Measurements from ENCODE around the gene KCNN3. TPM values are rescaled to one million over a fixed set of nuclear protein-coding genes. Genes with fewer than 3 reads are reported as not detected.

Gene KCNN3
- total and polyA plus RNA-seq, 5 donors = 1.2 to 3.8 (median 3.3) TPM

GRCh38 chr1:154813846-154814505, 56.1 kb downstream of the KCNN3 start:
- no peaks in the 10 kb centered on the region for H3K4me1 ChIP-seq (ENCODE audit: control insufficient read depth, insufficient read depth, low read length)
- H3K9me3 ChIP-seq (ENCODE audit: control insufficient read depth, low read length) = no peaks in the 10 kb centered on the region
- intact Hi-C loops (cut with DNase I) = no loop called here
- 87% methylated on average over 8 of the region's 8 CpGs for WGBS
- ATAC-seq = no peak
- H3K27ac ChIP-seq (ENCODE audit: low read length) = no peak overlapping the region
- H3K27me3 ChIP-seq (ENCODE audit: control insufficient read depth, insufficient read depth) = no peaks in the 10 kb centered on the region
- no peak overlapping the region for H3K4me3 ChIP-seq (ENCODE audit: low read length)
- no peak for DNase-seq

GRCh38 chr1:154813300-154813816, 56.7 kb downstream of the KCNN3 start:
- peak; percentile 59 to 87 for ATAC-seq

DNA sequence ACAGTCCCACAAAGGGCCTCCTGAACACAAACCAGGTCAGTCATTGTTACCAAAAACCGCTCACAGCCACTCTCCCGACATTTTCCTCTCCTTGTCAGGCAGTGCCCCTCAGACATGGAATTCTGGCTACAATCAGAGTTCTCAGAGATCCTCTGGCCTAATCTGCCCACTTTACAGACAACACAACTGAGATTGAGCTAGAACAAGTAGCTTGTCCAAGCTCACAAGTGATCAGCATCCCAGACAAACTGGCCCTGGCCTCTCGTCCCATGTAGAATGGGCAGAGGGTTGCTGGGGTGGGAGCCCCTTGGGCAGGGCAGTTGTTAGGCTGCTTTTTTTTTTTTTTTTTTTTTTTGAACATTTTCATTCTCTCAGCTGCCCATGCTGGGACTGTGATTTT, 57.2 kb downstream of the KCNN3 start:
- H3K4me3 ChIP-seq (ENCODE audit: low read length) = no peak overlapping the region
- WGBS = 80% methylated on average over 3 of the region's 3 CpGs
- ATAC-seq (no peak), DNase-seq (no peak)
- H3K27ac ChIP-seq (ENCODE audit: low read length) = no peak overlapping the region
- intact Hi-C loops (cut with DNase I) = no loop called here
- no peaks in the 10 kb centered on the region for H3K27me3 ChIP-seq (ENCODE audit: control insufficient read depth, insufficient read depth)
- no peaks in the 10 kb centered on the region for H3K4me1 ChIP-seq (ENCODE audit: control insufficient read depth, insufficient read depth, low read length)
- no peaks in the 10 kb centered on the region for H3K9me3 ChIP-seq (ENCODE audit: control insufficient read depth, low read length)

More at GRCh38 chr1:154813300-154813816, 56.7 kb downstream of the KCNN3 start:
- H3K4me3 ChIP-seq (ENCODE audit: low read length) = no peak overlapping the region
- no peaks in the 10 kb centered on the region for H3K4me1 ChIP-seq (ENCODE audit: control insufficient read depth, insufficient read depth, low read length)
- H3K27ac ChIP-seq (ENCODE audit: low read length) = no peak overlapping the region
- 48% methylated on average over 18 of the region's 18 CpGs for WGBS
- H3K9me3 ChIP-seq (ENCODE audit: control insufficient read depth, low read length) = no peaks in the 10 kb centered on the region
- intact Hi-C loops (cut with DNase I) = no loop called here
- peak; percentile 67 to 81 (median 80) for DNase-seq
- no peaks in the 10 kb centered on the region for H3K27me3 ChIP-seq (ENCODE audit: control insufficient read depth, insufficient read depth)

DNA sequence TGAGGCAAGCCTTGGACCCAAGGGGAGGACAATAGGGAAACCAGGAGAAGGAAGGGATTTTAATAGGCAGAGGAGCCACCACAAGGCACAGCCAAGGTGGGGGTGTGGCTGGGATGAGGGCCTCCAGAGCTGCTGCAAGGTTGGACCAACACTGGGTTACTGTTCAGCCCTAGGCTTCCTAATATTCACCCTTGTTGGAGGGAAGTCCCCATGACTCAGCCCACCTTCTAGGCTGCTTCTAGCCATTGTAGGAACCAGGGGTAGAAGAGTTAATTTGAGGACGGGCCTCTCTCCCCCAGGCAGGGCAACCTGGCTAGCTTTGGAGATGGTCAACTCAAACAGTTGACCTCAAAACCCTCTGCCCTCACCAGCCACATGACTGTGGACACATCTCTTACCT, 59.5 kb downstream of the KCNN3 start:
- ATAC-seq (no peak), DNase-seq (no peak)
- Histone ChIP-seq H3K9me3 (ENCODE audit: control insufficient read depth, low read length) (no peaks in the 10 kb centered on the region), H3K27ac (ENCODE audit: low read length) (peak overlapping the region; percentile 63), H3K4me1 (ENCODE audit: control insufficient read depth, insufficient read depth, low read length) (peaks cover 6% of the 10 kb centered on the region), H3K4me3 (ENCODE audit: low read length) (no peak overlapping the region), H3K27me3 (ENCODE audit: control insufficient read depth, insufficient read depth) (no peaks in the 10 kb centered on the region)
- WGBS = 95% methylated on average over 1 of the region's 1 CpG
- intact Hi-C loops (cut with DNase I) = no loop called here

- Histone ChIP-seq H3K9me3 (ENCODE audit: control insufficient read depth, low read length) (no peaks in the 10 kb centered on the region), H3K27ac (ENCODE audit: low read length) (peak overlapping the region; percentile 63), H3K27me3 (ENCODE audit: control insufficient read depth, insufficient read depth) (no peaks in the 10 kb centered on the region), H3K4me1 (ENCODE audit: control insufficient read depth, insufficient read depth, low read length) (peaks cover 6% of the 10 kb centered on the region), H3K4me3 (ENCODE audit: low read length) (no peak overlapping the region)
- intact Hi-C loops (cut with DNase I) = no loop called here
- ATAC-seq = peak; percentile 66 to 78
- 62% methylated on average over 7 of the region's 7 CpGs for WGBS
- DNase-seq = peak; percentile 59 to 68 (median 67)
Observed at GRCh38 chr1:154809436-154810413, 60.4 kb downstream of the KCNN3 start.

- peak overlapping the region; percentile 22 for H3K27ac ChIP-seq (ENCODE audit: low read length)
- WGBS = 60% methylated on average over 17 of the region's 17 CpGs
- H3K4me1 ChIP-seq (ENCODE audit: control insufficient read depth, insufficient read depth, low read length) = peaks cover 6% of the 10 kb centered on the region
- no peaks in the 10 kb centered on the region for H3K9me3 ChIP-seq (ENCODE audit: control insufficient read depth, low read length)
- H3K4me3 ChIP-seq (ENCODE audit: low read length) = no peak overlapping the region
- no peaks in the 10 kb centered on the region for H3K27me3 ChIP-seq (ENCODE audit: control insufficient read depth, insufficient read depth)
- intact Hi-C loops (cut with DNase I) = no loop called here
- DNase-seq (no peak), ATAC-seq (peak in 1 of 2 donors; percentile 33)
Observed at GRCh38 chr1:154808909-154809262, 61.2 kb downstream of the KCNN3 start.

DNA sequence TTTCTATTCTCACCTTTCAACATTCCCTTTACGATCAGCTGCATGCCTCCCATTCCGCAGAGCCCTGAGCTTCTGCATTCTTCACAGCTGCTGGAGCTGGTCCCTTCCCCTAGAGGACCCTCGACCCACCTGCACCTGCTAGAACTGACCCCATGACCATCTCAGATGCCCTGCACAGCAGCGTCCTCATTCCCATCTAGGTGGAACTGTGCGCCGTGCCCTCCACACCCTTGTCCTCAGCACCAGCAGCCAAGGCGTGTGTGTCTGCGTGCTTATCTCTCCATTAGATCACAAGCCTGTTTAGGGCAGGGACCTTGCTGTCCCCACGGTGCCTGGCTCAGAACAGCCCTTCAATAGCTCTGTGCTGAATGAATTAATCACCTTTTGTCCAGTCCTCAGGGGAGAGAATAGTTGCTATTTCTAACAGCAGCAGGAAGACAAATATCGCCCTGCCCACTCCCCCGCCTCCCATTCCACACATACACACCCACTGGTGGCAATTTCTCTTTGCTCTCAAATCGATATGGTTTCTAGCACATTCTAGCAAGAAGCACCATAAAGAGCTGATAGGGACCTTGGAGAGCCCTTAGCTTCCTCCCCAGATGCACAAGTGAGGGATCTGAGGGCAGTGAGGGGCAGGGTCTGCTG, 61.7 kb downstream of the KCNN3 start:
- Histone ChIP-seq H3K4me1 (ENCODE audit: control insufficient read depth, insufficient read depth, low read length) (peaks cover 6% of the 10 kb centered on the region), H3K9me3 (ENCODE audit: control insufficient read depth, low read length) (no peaks in the 10 kb centered on the region), H3K4me3 (ENCODE audit: low read length) (no peak overlapping the region), H3K27me3 (ENCODE audit: control insufficient read depth, insufficient read depth) (no peaks in the 10 kb centered on the region), H3K27ac (ENCODE audit: low read length) (no peak overlapping the region)
- 64% methylated on average over 12 of the region's 12 CpGs for whole genome bisulfite sequencing
- intact Hi-C loops (cut with DNase I) = no loop called here
- no peak for DNase-seq
- ATAC-seq = peak; percentile 30 to 55

- peaks cover 6% of the 10 kb centered on the region for H3K4me1 ChIP-seq (ENCODE audit: control insufficient read depth, insufficient read depth, low read length)
- no peaks in the 10 kb centered on the region for H3K9me3 ChIP-seq (ENCODE audit: control insufficient read depth, low read length)
- WGBS = 69% methylated on average over 12 of the region's 12 CpGs
- ATAC-seq = no peak
- intact Hi-C loops (cut with DNase I) = no loop called here
- H3K27me3 ChIP-seq (ENCODE audit: control insufficient read depth, insufficient read depth) = no peaks in the 10 kb centered on the region
- no peak overlapping the region for H3K27ac ChIP-seq (ENCODE audit: low read length)
- H3K4me3 ChIP-seq (ENCODE audit: low read length) = no peak overlapping the region
- DNase-seq = no peak
Observed at GRCh38 chr1:154807048-154807591, 63.0 kb downstream of the KCNN3 start.

GRCh38 chr1:154806333-154806732, 63.7 kb downstream of the KCNN3 start:
- 72% methylated on average over 3 of the region's 3 CpGs for WGBS
- Histone ChIP-seq H3K4me1 (ENCODE audit: control insufficient read depth, insufficient read depth, low read length) (peaks cover 6% of the 10 kb centered on the region), H3K27ac (ENCODE audit: low read length) (no peak overlapping the region), H3K27me3 (ENCODE audit: control insufficient read depth, insufficient read depth) (no peaks in the 10 kb centered on the region), H3K4me3 (ENCODE audit: low read length) (no peak overlapping the region), H3K9me3 (ENCODE audit: control insufficient read depth, low read length) (no peaks in the 10 kb centered on the region)
- intact Hi-C loops (cut with DNase I) = no loop called here
- DNase-seq (no peak), ATAC-seq (no peak)

DNA sequence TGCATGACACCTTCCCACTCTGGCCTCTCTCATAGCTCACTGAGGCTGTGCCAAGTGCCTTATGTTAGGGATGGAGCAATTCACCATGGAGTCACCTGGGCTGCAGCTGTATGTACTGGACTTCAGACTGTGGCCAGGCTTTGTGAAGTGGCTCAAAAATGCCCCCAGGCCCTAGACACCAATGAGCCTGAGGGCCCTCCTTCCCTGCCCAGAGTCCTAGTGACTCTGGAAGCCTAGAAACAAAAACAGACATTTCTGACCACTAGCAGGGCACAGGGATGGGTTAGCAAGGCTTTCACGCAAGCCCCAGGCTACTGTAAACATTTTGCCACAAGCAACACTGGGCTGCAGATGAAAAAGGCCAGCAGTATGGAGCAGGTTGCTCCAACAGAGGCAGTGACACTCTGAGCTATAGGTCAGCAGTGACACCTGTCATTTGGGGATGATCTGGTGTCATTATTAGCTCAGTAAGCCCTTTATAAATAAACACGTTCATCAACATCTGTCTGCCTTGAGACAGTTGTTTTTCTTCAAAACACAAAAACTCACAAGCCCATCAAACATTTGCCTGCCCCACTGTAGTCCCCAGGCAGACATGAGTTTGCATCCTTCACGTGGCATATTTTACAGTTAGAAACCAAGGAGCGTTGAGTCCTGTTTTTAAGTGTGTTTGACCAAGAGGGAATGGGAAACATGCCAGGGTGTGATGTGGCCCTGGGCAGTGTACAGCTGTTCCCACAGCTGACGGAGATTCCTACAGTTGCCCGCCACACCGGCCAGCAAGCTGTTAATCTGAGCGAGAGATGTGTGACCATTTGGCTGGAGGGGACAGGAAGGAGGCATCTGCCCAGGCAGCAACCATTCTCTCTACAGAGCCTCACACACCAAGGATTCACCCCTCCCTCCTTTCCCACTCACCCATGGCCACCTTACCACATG, 66.8 kb downstream of the KCNN3 start:
- ATAC-seq (no peak), DNase-seq (no peak)
- H3K4me1 ChIP-seq (ENCODE audit: control insufficient read depth, insufficient read depth, low read length) = peaks cover 6% of the 10 kb centered on the region
- H3K27me3 ChIP-seq (ENCODE audit: control insufficient read depth, insufficient read depth) = no peaks in the 10 kb centered on the region
- no peak overlapping the region for H3K4me3 ChIP-seq (ENCODE audit: low read length)
- intact Hi-C loops (cut with DNase I) = no loop called here
- no peaks in the 10 kb centered on the region for H3K9me3 ChIP-seq (ENCODE audit: control insufficient read depth, low read length)
- H3K27ac ChIP-seq (ENCODE audit: low read length) = no peak overlapping the region
- 59% methylated on average over 8 of the region's 8 CpGs for WGBS

Data from right cardiac atrium (tissue), 5 donors.